Mammary epithelial cell (primary cell): ENCODE measurements around the gene FAM120A.

Experiments used
- EZH2 ChIP-seq: IDR thresholded peaks from 2 replicates; pipeline ENCODE4 v1.6.1; 2012; ENCODE audit warnings: low read length, inconsistent platforms, borderline replicate concordance
- TF ChIP-seq, protein P1 (sequence below), 2 donors: IDR thresholded peaks in 1 of 2; conservative IDR thresholded peaks in 1 of 2; 2 replicates each; pipeline ENCODE4 v1.5.1; 2011 to 2012; ENCODE audit warnings: inconsistent platforms in 2 of 2, low read length in 2 of 2, mild to moderate bottlenecking in 2 of 2, control low read depth in 1 of 2, low read depth in 1 of 2; ENCODE audit not compliant: insufficient read depth in 1 of 2; ENCODE audit errors: extremely low read depth in 1 of 2

DNA sequence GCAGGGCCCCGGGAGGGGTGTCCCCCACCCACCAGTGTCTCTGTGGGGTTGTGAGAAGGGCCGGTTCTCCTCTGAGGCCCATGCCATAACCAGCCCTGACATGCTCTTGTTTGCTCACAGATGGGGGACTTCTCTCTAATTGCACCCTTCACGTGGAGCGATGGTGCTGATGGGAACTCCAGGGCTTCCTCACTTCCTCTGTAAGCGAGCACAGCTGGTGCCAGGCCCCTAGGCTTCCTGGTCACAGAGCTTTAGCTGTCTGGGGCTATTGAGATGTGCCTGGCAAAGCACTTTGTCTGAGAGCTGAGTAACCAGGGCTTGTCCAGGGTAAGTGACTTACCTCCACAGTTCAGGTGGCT is 161.3 kb downstream of the FAM120A start:
- TF ChIP-seq, protein P1, sequence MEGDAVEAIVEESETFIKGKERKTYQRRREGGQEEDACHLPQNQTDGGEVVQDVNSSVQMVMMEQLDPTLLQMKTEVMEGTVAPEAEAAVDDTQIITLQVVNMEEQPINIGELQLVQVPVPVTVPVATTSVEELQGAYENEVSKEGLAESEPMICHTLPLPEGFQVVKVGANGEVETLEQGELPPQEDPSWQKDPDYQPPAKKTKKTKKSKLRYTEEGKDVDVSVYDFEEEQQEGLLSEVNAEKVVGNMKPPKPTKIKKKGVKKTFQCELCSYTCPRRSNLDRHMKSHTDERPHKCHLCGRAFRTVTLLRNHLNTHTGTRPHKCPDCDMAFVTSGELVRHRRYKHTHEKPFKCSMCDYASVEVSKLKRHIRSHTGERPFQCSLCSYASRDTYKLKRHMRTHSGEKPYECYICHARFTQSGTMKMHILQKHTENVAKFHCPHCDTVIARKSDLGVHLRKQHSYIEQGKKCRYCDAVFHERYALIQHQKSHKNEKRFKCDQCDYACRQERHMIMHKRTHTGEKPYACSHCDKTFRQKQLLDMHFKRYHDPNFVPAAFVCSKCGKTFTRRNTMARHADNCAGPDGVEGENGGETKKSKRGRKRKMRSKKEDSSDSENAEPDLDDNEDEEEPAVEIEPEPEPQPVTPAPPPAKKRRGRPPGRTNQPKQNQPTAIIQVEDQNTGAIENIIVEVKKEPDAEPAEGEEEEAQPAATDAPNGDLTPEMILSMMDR (conservative IDR thresholded peaks at IDR 0.05 in 1 of 2, IDR thresholded peaks at IDR 0.05 in 1 of 2; ENCODE audit: extremely low read depth in 1 of 2, insufficient read depth in 1 of 2, low read depth in 1 of 2, low read length in 2 of 2), result no peak
- TF ChIP-seq EZH2, result no peak
